Right lobe of liver (tissue), 6 donors: ENCODE measurements around the gene PPM1B. TPM values are rescaled to one million over a fixed set of nuclear protein-coding genes. Genes with fewer than 3 reads are reported as not detected.
A peak's percentile ranks its signal among the peaks of the same experiment; 100 is the strongest.
"Not testable (repeated sequence)": the region's sequence is repeated elsewhere in the genome, so short reads cannot be mapped to it uniquely, and the experiment has no call there.

Experiments
- ATAC-seq, 4 donors: fragments of 200-7000 bp; cut with Tn5 transposase; one replicate each; pipeline ENCODE4 v1.9.1; 2020; ENCODE audit warnings: mild to moderate bottlenecking in 4 of 4, moderate library complexity in 4 of 4
- DNase-seq, 3 donors: peaks; one replicate each; pipeline ENCODE4 v3.0.0-alpha.2; 2020
- H3K27ac ChIP-seq, 3 donors: fragments of 200-600 bp; one replicate each; pipeline ENCODE4 v1.8.0; 2022
- H3K27me3 ChIP-seq, 2 donors: fragments of 200-600 bp; one replicate each; pipeline ENCODE4 v1.8.0; 2022
- H3K36me3 ChIP-seq, 4 donors: fragments of 200-600 bp; sonication (generic) in 1 of 4; one replicate each; pipeline versions ENCODE4 v1.5.1 to v1.8.0; 2017 to 2022; ENCODE audit warnings: control low read depth in 1 of 4
- H3K4me1 ChIP-seq, 4 donors: fragments of 200-600 bp; sonication (generic) in 1 of 4; one replicate each; pipeline versions ENCODE4 v1.5.1 to v1.8.0; 2017 to 2022; ENCODE audit warnings: control low read depth in 1 of 4
- H3K4me3 ChIP-seq, 3 donors: fragments of 200-600 bp; one replicate each; pipeline ENCODE4 v1.8.0; 2022
- H3K9me3 ChIP-seq, 4 donors: fragments of 200-600 bp; sonication (generic) in 1 of 4; one replicate each; pipeline versions ENCODE4 v1.5.1 to v1.8.0; 2017 to 2022; ENCODE audit warnings: control low read depth in 1 of 4
- CTCF ChIP-seq, 4 donors: fragments of 200-600 bp in 3 of 4; fragments of 450-650 bp in 1 of 4; IDR thresholded peaks; one replicate each; pipeline versions ENCODE4 v1.5.1 to v1.8.0; 2016 to 2022; ENCODE audit warnings: antibody characterized with exemption in 4 of 4, mild to moderate bottlenecking in 2 of 4
- POLR2A ChIP-seq: fragments of 450-650 bp; IDR thresholded peaks from one replicate; pipeline ENCODE4 v1.6.1; 2017; ENCODE audit warnings: antibody characterized with exemption, mild to moderate bottlenecking
- WGBS: methylation state at CpG from one replicate; pipeline ENCODE4 v1.1.6; 2018; ENCODE audit warnings: low coverage, low lambda C conversion rate; ENCODE audit not compliant: insufficient coverage; ENCODE audit errors: missing lambda C conversion rate; 5-methylcytosine and 5-hydroxymethylcytosine counted together
- intact Hi-C, 2 donors: fragments of 100-400 bp; cut with DNase I; formaldehyde crosslinking; loops; one replicate each; pipeline versions ENCODE4 v1.11.2 to v1.14.1; 2022
- total RNA-seq, 6 experiments: library from RNA; depleted of rRNA in 2 of 6; stranded (reverse); fragments of >200 nt in 2 of 6; fragmentation: NEBNext Ultra II Directional in 3 of 6; extraction: Animal tissue kit (Norgen Biotek cat#: 25700) in 3 of 6; gene quantifications; one replicate each; pipeline versions ENCODE4 v1.1.0 to v1.2.4, GENCODE V29; 2016 to 2023
- donor health status: DM: no; HTN: yes; CAD: no.
- donor health status: DM: no; HTN: no; CAD: no.
- donor health status: DM: no; HTN: no; CAD: no.
- donor health status: DM: no; HTN: yes; CAD: no.
- donor health status: DM: no; HTN: yes; CAD: no.

PPM1B gene
- total RNA-seq, 6 experiments from 2014 or later: 20.4 to 43.3 (median 27.8) TPM

GRCh38 chr2:44126106-44126797 lies 42.4 kb upstream of the PPM1B start:
- intact Hi-C loops: no loop called here
- 45% methylated on average over 5 of the region's 5 CpGs for WGBS
- ATAC-seq (no peak), DNase-seq (no peak)
- no peak for TF ChIP-seq POLR2A
- no peak for TF ChIP-seq CTCF (IDR thresholded peaks at IDR 0.05)
- Histone ChIP-seq H3K4me3 (no peak overlapping the region), H3K4me1 (no peaks in the 10 kb centered on the region), H3K36me3 (no peaks in the 10 kb centered on the region), H3K27ac (no peak overlapping the region), H3K9me3 (no peaks in the 10 kb centered on the region), H3K27me3 (no peaks in the 10 kb centered on the region)

GRCh38 chr2:44130441-44130840 lies 38.2 kb upstream of the PPM1B start:
- Histone ChIP-seq H3K4me3 (no peak overlapping the region), H3K36me3 (no peaks in the 10 kb centered on the region), H3K27me3 (no peaks in the 10 kb centered on the region), H3K27ac (no peak overlapping the region), H3K9me3 (no peaks in the 10 kb centered on the region), H3K4me1 (no peaks in the 10 kb centered on the region)
- DNase-seq: no peak
- intact Hi-C loops: no loop called here
- ATAC-seq: peak in 1 of 4 donors; percentile 90
- no peak for TF ChIP-seq POLR2A
- no peak for TF ChIP-seq CTCF (IDR thresholded peaks at IDR 0.05)
- 88% methylated on average over 4 of the region's 4 CpGs for WGBS

- no peaks in the 10 kb centered on the region for H3K9me3 ChIP-seq
- TF ChIP-seq POLR2A: no peak
- TF ChIP-seq CTCF (IDR thresholded peaks at IDR 0.05): no peak
- H3K4me1 ChIP-seq: no peaks in the 10 kb centered on the region
- no peaks in the 10 kb centered on the region for H3K27me3 ChIP-seq
- DNase-seq (no peak), ATAC-seq (no peak)
- H3K27ac ChIP-seq: no peak overlapping the region
- intact Hi-C loops: no loop called here
- H3K36me3 ChIP-seq: no peaks in the 10 kb centered on the region
- H3K4me3 ChIP-seq: no peak overlapping the region
These were observed 37.5 kb upstream of the PPM1B start for GRCh38 chr2:44131177-44131576.

GRCh38 chr2:44133602-44134001 lies 35.1 kb upstream of the PPM1B start:
- H3K36me3 ChIP-seq, DNase-seq, H3K27me3 ChIP-seq, H3K4me1 ChIP-seq, H3K9me3 ChIP-seq, H3K4me3 ChIP-seq, intact Hi-C loops, ATAC-seq, H3K27ac ChIP-seq: not testable (repeated sequence)
- WGBS: 89% methylated on average over 3 of the region's 3 CpGs

GRCh38 chr2:44134848-44135247 lies 33.8 kb upstream of the PPM1B start:
- TF ChIP-seq CTCF (IDR thresholded peaks at IDR 0.05) (no peak), POLR2A (no peak)
- no peaks in the 10 kb centered on the region for H3K4me1 ChIP-seq
- H3K27ac ChIP-seq: no peak overlapping the region
- no peak overlapping the region for H3K4me3 ChIP-seq
- DNase-seq (no peak), ATAC-seq (no peak)
- H3K9me3 ChIP-seq: no peaks in the 10 kb centered on the region
- no peaks in the 10 kb centered on the region for H3K36me3 ChIP-seq
- H3K27me3 ChIP-seq: no peaks in the 10 kb centered on the region
- intact Hi-C loops: no loop called here
- WGBS: 70% methylated on average over 1 of the region's 1 CpG
